Activated T-cell treated with anti-CD3 and anti-CD28 coated beads for 48 hours (primary cell): ENCODE results near the gene FBRSL1.
"Not testable (repeated sequence)": the region's sequence is repeated elsewhere in the genome, so short reads cannot be mapped to it uniquely, and the experiment has no call there.

Experiments
- DNase-seq: peaks from one replicate; pipeline ENCODE4 v3.0.0-alpha.2; 2020; ENCODE audit warnings: low read depth

The FBRSL1 gene

DNA sequence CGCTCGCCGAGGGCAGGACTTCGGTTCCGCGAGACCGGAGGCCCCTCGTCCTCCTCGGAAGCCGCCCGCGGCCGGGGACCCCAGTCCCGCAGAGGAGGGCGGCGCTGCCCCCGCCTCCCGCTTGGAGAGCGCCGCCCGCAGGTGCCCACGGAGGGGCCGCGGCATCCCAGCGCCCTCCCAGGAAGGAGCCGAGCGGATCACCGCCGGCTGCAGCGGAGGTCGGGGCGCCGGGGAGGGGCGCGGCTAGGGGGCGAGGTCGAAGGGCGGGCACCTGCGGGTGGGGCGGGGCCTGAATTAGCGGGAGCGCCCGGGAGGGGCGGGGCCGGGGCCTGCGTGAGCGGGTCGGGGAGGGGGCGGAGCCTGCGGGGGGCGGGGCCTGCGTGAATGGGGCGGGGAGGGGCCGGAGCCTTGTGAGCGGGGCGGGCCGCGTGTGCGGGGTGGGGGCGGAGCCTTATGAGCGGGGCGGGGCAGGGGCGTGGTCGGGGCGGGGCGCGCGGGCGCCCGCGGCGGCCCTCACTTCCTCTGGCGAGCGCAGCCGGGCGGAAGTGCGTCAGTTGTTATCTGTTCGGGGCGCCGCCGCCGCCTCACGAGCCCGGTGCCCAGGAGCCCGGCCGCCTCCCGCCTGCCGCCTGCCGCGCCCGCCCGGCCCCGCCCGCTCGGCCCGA lies at the start of gene FBRSL1:
TSS of gene FBRSL1 (plus strand) at position 550 of the 665 bp plus-strand sequence.
- peak; percentile 87 for DNase-seq

DNA sequence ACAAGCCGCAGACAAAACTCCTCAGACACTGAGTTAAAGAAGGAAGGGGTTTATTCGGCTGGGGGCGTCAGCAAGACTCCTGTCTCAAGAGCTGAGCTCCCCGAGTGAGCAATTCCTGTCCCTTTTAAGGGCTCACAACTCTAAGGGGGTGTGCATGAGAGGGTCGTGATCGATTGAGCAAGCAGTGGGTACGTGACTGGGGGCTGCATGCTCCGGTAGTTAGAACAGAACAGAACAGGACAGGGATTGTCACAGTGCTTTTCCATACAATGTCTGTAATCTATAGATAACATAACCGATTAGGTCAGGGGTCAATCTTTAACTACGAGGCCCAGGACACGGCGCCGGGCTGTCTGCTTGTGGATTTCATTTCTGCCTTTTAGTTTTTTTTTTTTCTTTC lies 49.5 kb upstream of the FBRSL1 start:
- not testable (repeated sequence) for DNase-seq

GRCh38 chr12:132441871-132442863 lies 47.8 kb upstream of the FBRSL1 start:
- no peak for DNase-seq

GRCh38 chr12:132443091-132443490 lies 46.9 kb upstream of the FBRSL1 start:
- no peak for DNase-seq

- DNase-seq: no peak
These were observed 45.7 kb upstream of the FBRSL1 start for GRCh38 chr12:132444283-132444682.

GRCh38 chr12:132444957-132445883 lies 44.7 kb upstream of the FBRSL1 start:
- peak; percentile 70 for DNase-seq

GRCh38 chr12:132445884-132446632 lies 43.9 kb upstream of the FBRSL1 start:
- DNase-seq: peak; percentile 23

- DNase-seq: no peak
These were observed 43.2 kb upstream of the FBRSL1 start for GRCh38 chr12:132446633-132447326.

DNA sequence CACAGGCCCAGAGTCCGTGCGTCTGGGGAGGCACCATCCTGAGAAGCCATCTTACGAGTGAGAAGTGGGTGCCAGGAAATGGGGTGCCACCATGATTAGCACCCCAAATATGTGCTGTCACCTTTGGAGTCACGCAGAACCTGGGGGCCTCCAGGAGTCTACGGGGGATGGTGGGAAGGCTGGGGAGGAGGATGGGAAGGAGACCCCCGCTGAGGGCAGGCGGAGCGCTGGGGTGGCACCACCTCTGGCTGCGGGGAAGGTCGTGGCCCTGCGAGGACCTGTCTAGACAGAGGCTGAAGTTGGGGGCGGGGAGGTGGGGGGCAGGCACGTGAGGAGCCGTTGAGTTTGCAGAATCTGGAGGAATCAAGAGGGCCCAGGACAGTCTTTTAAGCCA lies 42.6 kb upstream of the FBRSL1 start:
- no peak for DNase-seq

DNA sequence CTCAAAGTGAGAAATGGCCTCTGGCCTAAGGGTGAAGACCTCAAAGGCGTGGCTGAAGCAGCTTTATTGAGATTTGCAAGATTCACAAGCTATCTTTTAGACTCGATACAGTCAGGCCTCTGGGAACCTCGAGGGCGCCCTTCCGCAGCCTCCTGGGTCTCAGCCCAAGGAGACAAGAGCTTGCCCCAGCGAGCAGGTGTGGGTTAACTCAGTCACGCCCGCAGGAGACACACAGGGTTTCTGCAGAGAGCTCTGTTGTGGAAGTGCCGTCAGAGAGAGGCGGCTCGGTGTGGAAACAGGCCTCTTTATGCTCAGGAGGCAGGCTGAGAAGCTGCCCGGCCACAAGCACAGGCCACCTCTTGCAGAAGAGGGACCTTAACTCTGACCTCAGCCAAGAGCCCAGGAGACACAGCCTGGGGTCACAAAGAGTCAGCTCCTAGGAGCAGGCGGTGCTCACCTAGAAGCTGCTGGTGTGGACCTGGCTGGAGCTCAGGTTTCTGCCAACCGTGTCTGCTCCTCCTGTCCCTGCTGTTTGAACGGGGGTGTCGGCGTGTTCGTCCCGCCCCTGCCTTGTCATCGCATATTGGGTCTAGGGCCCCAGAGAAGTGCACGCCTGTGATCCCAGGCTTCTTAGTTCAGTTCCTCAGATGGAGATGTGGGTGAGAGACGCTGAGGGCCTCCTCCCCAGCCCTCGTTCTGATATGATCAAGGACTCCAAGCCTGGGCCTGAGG lies 42.1 kb upstream of the FBRSL1 start:
- no peak for DNase-seq

GRCh38 chr12:132448463-132448820 lies 41.5 kb upstream of the FBRSL1 start:
- no peak for DNase-seq

DNA sequence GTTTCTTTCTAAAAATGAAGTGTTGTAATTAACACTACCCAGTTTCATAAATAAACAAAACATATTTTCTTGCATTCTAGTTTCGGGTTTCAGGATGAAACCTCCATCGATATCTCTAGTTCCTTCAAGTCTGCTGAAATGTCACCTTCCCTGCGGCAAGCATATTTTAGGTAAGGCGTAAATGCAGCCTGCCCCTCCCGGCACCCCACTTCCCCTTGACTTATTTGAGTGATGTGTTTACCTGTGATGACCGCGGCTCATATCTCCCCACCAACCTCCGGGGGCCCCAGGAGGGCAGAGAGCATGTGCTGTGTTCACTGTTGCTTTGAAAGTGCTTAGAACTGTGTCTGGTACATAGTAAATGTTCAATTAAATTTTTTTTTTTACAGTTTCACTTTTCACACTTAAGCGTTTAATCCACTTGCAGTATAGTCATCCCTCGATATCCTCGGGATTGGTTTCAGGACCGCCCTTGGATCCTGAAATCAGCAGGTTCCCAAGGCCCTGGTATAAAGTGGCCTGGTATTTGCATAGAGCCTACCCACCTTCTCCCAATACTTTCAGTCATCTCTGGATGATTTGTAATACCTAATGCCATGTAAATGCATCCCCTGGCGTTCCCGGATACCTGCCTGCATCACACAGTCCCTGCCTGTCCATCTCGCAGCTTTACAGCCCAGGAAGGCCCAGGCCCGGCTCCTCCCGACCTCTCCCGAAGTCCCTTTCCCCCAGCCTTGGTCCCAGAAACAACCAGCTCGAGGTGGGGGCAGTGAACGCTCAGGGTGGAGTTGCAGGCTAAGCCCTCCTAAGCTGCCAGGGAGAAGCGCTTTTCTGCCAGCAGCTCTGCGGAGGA lies 40.2 kb upstream of the FBRSL1 start:
- DNase-seq: no peak

DNA sequence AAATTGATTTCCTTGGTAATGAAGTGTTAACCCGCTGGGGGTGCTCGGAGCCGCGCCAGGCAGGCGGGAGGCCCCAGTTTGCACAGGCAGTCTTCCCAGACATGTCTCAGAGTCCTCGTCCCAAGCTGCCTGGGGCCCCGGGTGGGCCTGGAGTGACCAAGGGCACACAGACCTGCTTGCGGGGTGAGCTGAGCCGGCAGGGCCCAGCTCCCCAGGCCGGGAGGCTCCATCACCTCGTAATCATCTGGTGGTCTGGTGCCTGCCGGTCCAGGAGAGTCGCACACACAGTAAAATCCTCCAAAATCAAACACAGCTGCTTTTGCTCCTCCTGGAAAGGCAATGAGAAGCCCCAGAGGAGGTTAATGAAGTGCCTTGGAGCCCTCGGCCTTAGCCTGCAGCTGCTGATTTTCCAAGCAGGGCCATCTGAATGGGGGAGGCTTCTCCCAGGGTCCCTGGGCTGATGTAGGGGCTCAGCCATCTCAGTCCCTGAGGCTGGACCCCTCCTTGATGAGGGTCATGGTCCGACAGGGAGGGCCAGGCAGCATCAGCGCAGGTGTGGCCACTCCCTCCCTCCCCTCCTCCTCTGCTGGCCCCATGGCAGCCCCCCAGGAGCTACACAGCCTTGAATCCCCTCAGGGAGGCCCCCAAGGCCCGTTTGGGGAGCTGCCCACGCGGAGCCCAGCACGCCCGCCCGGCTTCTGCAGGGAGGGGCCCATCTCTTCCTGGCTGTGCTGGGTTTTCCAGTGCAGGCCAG lies 39.4 kb upstream of the FBRSL1 start:
- no peak for DNase-seq

GRCh38 chr12:132451172-132451835 lies 38.6 kb upstream of the FBRSL1 start:
- no peak for DNase-seq

DNA sequence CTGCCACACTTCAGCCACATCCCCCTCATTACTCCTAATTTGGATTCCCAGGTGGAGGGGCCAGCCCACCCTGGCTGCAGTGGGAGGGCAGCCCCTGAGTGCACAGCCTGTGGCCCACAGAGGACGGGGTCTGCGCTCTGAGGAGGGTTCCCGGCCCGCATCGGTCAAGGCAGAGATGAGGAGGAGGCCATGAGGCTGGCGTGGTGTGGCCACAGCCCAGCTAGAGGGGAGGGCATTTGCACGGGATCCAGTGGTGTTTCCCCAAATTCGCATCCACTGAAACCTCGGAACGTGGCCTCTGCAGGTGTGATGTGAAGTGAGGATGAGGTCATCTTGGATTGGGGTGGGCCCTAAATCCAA lies 38.1 kb upstream of the FBRSL1 start:
- no peak for DNase-seq

GRCh38 chr12:132452596-132453350 lies 37.2 kb upstream of the FBRSL1 start:
- DNase-seq: no peak
